ENCODE measurements around the gene SMARCD1.

DNA sequence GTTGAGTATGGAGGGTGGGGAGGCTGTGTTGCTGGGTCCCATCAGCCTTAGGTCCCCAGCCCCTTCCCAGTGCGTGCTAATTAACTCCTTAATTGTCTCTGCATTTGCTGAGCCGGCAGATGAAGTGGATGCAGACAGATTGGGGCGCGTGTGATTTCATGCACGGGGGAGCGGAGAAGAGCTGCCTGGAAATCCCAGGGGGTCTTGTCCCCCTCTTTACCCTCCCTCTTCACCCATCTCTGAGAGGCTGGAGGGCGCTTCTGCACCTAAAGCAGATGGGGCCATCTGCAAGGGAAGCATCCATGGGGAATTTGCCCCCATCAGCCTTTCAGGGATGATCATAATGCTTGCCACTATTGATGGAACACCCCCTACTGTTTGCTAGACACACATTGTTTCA is 32.2 kb upstream of the SMARCD1 start:
- TF ChIP-seq, protein P1, sequence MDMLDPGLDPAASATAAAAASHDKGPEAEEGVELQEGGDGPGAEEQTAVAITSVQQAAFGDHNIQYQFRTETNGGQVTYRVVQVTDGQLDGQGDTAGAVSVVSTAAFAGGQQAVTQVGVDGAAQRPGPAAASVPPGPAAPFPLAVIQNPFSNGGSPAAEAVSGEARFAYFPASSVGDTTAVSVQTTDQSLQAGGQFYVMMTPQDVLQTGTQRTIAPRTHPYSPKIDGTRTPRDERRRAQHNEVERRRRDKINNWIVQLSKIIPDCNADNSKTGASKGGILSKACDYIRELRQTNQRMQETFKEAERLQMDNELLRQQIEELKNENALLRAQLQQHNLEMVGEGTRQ (CRISPR knock-in tag; IDR thresholded peaks at IDR 0.05) = no peak
- TF ChIP-seq EZH2 (IDR thresholded peaks at IDR 0.05; ENCODE audit: borderline replicate concordance, low read depth, low read length) = no peak
- no peak for TF ChIP-seq MXI1 (IDR thresholded peaks at IDR 0.05; ENCODE audit: low read depth, low read length)
- TF ChIP-seq KAT7 (CRISPR knock-in tag; IDR thresholded peaks at IDR 0.05; ENCODE audit: borderline replicate concordance) = no peak
- TF ChIP-seq GTF2E2 (tag; IDR thresholded peaks at IDR 0.05) = no peak
- TF ChIP-seq BRCA1 (IDR thresholded peaks at IDR 0.05) = no peak
- TF ChIP-seq BRCA1 (CRISPR knock-in tag; IDR thresholded peaks at IDR 0.05) = no peak
- TF ChIP-seq, protein P2, sequence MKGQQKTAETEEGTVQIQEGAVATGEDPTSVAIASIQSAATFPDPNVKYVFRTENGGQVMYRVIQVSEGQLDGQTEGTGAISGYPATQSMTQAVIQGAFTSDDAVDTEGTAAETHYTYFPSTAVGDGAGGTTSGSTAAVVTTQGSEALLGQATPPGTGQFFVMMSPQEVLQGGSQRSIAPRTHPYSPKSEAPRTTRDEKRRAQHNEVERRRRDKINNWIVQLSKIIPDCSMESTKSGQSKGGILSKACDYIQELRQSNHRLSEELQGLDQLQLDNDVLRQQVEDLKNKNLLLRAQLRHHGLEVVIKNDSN (CRISPR knock-in tag; IDR thresholded peaks at IDR 0.05) = no peak
- TF ChIP-seq SNRNP70 (optimal IDR thresholded peaks at IDR 0.05; ENCODE audit: low read depth, low read length) = no peak
- no peak for TF ChIP-seq ZNF197 (CRISPR knock-in tag; IDR thresholded peaks at IDR 0.05; ENCODE audit: low read depth)
- TF ChIP-seq, protein P3, sequence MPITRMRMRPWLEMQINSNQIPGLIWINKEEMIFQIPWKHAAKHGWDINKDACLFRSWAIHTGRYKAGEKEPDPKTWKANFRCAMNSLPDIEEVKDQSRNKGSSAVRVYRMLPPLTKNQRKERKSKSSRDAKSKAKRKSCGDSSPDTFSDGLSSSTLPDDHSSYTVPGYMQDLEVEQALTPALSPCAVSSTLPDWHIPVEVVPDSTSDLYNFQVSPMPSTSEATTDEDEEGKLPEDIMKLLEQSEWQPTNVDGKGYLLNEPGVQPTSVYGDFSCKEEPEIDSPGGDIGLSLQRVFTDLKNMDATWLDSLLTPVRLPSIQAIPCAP (CRISPR knock-in tag; IDR thresholded peaks at IDR 0.05; ENCODE audit: borderline replicate concordance) = no peak
- TF ChIP-seq, protein P4, sequence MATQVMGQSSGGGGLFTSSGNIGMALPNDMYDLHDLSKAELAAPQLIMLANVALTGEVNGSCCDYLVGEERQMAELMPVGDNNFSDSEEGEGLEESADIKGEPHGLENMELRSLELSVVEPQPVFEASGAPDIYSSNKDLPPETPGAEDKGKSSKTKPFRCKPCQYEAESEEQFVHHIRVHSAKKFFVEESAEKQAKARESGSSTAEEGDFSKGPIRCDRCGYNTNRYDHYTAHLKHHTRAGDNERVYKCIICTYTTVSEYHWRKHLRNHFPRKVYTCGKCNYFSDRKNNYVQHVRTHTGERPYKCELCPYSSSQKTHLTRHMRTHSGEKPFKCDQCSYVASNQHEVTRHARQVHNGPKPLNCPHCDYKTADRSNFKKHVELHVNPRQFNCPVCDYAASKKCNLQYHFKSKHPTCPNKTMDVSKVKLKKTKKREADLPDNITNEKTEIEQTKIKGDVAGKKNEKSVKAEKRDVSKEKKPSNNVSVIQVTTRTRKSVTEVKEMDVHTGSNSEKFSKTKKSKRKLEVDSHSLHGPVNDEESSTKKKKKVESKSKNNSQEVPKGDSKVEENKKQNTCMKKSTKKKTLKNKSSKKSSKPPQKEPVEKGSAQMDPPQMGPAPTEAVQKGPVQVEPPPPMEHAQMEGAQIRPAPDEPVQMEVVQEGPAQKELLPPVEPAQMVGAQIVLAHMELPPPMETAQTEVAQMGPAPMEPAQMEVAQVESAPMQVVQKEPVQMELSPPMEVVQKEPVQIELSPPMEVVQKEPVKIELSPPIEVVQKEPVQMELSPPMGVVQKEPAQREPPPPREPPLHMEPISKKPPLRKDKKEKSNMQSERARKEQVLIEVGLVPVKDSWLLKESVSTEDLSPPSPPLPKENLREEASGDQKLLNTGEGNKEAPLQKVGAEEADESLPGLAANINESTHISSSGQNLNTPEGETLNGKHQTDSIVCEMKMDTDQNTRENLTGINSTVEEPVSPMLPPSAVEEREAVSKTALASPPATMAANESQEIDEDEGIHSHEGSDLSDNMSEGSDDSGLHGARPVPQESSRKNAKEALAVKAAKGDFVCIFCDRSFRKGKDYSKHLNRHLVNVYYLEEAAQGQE (IDR thresholded peaks at IDR 0.05; ENCODE audit: borderline replicate concordance) = no peak
- TF ChIP-seq, protein P4 (CRISPR knock-in tag; IDR thresholded peaks at IDR 0.05; ENCODE audit: low read depth) = no peak
- no peak for TF ChIP-seq ZNF24 (IDR thresholded peaks at IDR 0.05)

All from K562 (cell line).